AG09319 (cell line): ENCODE data around the gene ATF6B.

Experiments used
- DNase-seq: peaks from one replicate; pipeline ENCODE4 v3.0.0-alpha.2; 2010; ENCODE audit warnings: low read depth; ENCODE audit errors: extremely low read depth
- CTCF ChIP-seq: IDR thresholded peaks from 2 replicates; pipeline ENCODE4 v1.5.1; 2011; ENCODE audit warnings: low read depth, mild to moderate bottlenecking, inconsistent platforms, low read length, moderate library complexity

Gene ATF6B

DNA sequence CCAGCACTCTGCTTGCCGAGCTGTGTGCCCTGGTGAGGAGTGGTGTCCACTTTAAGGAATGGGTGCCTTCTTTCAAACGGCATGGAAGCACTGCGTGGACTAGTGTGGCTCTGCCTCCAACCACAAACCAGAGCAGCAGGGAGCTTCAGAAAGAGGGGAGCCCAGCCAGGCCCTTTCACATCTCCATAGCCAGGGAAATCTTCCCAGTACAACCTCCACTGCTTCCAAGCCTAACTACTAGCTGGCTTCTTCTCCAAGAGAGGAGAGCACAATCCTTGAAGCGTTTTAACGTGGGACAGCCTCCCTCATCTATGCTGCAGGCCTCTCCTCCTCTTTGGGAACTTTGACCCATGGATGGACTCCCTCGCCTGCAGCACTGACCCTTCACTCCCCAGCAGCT, 45.6 kb downstream of the ATF6B start:
- TF ChIP-seq CTCF = no peak
- no peak for DNase-seq

DNA sequence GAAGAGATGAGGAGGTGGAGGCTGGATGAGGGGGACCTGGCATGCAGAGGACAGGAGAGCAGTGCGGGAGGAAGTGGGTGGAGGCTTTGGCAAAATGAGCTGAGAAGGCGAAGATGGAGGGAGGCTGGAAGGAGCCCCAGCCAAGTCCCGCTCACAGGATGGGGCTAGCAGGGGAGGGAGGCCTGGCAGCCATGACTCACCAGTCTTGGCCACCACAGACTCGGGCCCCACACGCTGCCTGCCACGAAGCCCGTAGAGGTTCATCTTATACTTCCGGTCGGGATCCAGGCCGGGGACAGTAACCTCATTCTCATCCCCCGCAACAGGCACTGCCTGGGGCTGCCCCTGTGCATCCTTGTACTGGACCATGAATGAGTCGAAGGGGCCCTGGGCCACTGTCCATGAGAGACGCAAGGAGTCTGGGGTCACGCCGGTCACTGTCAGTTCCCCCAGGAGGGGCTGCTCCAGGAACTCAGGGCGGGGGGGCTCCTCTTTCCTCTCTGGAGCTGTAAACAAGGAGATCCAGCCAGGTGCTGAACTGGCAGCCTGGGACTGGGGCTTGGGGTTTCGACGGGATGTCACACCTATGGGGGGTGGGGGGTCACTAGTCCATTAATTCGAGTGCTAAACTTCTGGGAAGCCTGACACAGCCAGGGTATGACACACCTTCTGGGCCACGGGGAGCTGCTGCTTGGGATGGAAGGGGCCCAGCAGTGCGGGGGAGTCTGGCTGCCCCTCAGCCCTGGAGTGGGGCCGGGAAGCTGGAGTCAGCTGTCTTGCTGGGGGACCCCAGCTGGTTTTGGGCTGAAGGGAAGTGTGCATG, 46.7 kb downstream of the ATF6B start:
- TF ChIP-seq CTCF = no peak
- peak; percentile 65 for DNase-seq

GRCh38 chr6:32079566-32080290, 48.3 kb downstream of the ATF6B start:
- DNase-seq = no peak
- TF ChIP-seq CTCF = no peak

- DNase-seq = no peak
- no peak for TF ChIP-seq CTCF
These were observed 51.7 kb downstream of the ATF6B start for GRCh38 chr6:32076321-32076809.

DNA sequence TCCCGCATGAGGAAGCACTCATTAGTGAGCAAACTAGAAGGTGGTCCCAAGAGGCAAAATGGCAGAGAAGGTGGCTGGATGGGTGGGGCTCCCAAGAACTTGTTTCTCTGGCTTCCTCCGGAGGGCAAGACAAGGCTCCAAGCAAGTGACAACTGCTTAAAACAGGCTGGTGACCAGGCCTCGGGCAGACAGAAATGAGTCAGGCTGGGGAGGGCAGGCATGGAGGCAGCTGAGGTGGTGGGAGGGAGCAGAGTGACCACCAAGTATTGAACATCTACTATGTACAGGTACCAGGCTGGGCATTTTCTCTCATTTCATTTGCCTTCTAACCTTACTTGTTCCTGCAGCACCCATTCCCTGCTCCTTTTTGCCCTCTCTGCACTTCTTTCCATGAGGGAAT, 52.3 kb downstream of the ATF6B start:
- TF ChIP-seq CTCF = no peak
- no peak for DNase-seq

DNA sequence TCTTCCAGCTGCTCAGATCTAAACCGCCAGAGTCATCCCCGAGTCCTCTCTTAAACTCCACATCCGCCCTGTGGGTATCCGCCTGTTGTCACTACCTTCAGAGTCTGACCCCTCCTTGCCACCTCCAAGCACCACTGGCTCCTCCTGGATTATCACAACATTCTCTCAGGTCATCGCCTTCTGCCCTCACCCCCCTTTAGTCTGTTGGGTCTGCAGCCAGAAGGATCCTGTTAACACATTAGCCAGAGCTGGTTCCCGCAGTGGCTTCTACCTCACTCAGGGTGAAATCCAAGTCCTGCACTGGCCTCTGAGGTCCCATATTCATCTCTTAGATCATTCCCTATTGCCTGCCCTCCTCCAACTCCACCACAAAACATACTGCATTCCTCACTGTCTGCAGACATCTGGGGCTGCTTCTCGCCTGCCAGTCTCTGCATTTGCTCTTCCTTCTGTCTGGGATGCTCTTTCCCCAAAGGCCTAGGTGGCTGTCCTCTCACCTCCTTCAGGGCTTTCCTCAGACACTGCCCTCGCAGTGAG, 53.0 kb downstream of the ATF6B start:
- no peak for TF ChIP-seq CTCF
- no peak for DNase-seq

GRCh38 chr6:32073613-32074012, 54.4 kb downstream of the ATF6B start:
- no peak for DNase-seq

More at GRCh38 chr6:32073613-32074012, 54.4 kb downstream of the ATF6B start:
- TF ChIP-seq CTCF = no peak
